Measurements from ENCODE around the gene WIZ.

DNA sequence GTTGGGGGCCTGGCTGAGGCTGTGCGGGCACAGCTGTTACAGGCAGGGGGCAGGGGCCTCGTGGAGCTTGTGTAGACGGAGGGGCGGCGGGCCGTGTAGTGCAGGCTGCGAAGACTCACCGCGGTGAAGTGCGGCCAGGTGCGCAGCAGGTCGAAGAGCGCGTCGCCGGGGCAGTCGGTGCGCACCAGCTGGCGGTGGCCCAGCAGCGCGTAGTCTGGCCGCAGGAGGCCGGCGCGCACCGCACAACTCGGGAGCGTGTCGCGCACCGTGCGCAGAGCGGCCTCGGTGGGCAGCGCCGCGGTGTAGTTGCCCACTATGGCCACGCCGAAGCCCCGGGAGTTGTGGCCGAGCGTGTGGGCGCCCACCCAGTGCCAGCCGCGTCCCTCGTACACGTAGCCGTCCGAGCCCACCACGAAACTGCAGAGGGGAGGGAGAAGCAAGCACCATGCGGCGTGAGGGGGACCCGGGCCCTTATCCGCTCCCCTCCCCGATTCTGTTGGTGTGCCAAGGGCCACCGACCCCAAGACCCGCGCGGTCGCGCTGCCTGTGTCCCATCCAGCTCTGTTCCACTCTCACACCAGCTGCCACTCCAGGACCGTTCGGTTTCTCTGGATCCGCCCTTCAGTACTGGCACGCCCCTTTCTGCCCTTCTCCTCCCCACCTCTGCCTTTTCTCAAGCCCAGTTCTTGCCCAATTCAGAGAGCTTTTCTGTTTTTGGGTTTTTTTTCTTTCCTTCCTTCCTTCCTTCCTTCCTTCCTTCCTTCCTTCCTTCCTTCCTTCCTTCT lies 19.9 kb upstream of the WIZ start:
- TF ChIP-seq, protein P1, sequence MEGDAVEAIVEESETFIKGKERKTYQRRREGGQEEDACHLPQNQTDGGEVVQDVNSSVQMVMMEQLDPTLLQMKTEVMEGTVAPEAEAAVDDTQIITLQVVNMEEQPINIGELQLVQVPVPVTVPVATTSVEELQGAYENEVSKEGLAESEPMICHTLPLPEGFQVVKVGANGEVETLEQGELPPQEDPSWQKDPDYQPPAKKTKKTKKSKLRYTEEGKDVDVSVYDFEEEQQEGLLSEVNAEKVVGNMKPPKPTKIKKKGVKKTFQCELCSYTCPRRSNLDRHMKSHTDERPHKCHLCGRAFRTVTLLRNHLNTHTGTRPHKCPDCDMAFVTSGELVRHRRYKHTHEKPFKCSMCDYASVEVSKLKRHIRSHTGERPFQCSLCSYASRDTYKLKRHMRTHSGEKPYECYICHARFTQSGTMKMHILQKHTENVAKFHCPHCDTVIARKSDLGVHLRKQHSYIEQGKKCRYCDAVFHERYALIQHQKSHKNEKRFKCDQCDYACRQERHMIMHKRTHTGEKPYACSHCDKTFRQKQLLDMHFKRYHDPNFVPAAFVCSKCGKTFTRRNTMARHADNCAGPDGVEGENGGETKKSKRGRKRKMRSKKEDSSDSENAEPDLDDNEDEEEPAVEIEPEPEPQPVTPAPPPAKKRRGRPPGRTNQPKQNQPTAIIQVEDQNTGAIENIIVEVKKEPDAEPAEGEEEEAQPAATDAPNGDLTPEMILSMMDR (IDR thresholded peaks at IDR 0.05; ENCODE audit: low read depth, low read length, poor library complexity, severe bottlenecking): no peak
- TF ChIP-seq EZH2phosphoT487 (IDR thresholded peaks at IDR 0.05; ENCODE audit: borderline replicate concordance, low read length): no peak

All from DOHH2 (cell line).